Skeletal muscle cell (primary cell): ENCODE data around the gene TXLNA.

Experiments used
- DNase-seq: peaks from one replicate; pipeline ENCODE4 v3.0.0-alpha.2; 2010; ENCODE audit warnings: low read depth
- H3K4me3 ChIP-seq: 2 replicates; pipeline ENCODE4 v1.5.1; 2011; ENCODE audit warnings: low read depth, mild to moderate bottlenecking, control low read depth, low read length, moderate library complexity

Gene TXLNA

DNA sequence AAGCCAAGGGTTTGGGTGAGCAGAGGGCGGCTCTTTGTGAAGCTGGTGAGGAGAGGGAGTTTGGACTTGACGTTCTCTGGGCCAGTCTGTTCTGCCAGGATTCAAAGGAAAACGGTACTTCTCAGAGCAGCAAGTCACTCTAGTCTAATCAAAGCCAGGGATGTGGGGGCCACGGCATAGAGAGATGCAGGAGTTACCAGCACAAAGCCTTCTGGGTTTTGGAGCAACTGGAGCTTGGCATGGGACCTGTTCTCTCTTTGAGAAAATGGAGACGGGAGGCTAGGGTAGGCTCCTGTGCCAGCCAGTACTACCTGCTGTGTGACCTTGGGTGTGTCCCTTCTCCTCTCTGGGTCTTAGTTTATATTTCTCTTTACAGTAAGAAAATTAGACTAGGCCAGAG lies 2.1 kb downstream of the TXLNA start:
- no peak for DNase-seq
- H3K4me3 ChIP-seq = peak overlapping the region; percentile 62

DNA sequence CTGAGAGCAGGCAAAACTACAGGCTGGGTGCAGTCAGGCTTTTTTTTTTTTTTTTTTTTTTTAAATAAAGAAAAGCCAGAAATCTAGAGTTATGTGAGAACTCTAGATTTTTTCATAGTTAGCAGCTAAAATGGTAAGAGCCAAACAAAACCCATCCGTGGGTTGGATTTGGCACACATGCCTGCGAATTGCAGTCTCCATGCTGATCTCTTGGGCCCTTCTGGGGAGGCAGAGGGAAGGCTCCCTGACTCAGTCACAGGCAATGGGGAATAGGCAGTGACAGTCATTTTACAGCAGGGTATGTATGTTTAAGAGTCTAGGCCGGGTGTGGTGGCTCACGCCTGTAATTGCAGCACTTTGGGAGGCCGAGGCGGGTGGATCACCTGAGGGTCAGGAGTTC lies 2.6 kb downstream of the TXLNA start:
- H3K4me3 ChIP-seq = peak overlapping the region; percentile 62
- no peak for DNase-seq

DNA sequence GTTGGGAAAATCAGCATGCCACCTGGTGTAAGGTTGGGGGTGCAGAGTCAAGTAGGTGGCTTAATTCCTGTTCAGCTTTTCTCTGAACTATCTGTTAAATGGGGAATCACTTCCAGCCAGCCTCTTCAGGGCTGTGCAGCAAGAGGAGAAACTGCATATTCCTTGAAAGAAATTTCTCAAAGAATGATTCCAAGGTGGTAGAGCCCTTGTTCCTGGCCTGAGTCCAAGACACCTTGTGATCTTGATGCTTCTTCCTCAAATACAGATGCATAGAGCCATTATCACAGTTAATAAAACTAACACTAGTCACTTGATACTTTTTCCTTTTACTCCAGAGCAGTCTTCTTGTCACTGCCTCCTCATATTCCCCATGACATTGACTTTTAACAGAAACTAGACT lies 5.2 kb downstream of the TXLNA start:
- no peak overlapping the region for H3K4me3 ChIP-seq
- DNase-seq = no peak

DNA sequence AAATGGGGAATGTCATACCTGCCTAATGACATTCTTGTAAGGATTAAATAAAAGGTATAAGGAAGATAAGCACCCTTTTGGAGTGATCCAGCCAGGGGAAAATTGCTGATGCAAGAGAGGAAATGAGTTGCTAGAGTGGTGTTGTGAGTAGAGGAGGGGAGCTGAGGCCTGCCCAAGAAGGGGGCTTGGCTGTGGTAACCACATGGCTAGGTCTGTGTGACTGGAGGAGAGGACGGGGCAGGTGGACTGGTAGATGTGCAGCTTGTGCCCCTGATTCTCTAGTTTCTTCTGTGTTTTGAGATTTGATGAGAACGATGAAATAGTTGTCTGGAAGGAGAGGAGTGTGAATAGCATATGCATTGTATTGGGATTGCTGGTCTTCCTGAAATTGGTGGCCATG lies 6.6 kb downstream of the TXLNA start:
- no peak overlapping the region for H3K4me3 ChIP-seq
- no peak for DNase-seq

DNA sequence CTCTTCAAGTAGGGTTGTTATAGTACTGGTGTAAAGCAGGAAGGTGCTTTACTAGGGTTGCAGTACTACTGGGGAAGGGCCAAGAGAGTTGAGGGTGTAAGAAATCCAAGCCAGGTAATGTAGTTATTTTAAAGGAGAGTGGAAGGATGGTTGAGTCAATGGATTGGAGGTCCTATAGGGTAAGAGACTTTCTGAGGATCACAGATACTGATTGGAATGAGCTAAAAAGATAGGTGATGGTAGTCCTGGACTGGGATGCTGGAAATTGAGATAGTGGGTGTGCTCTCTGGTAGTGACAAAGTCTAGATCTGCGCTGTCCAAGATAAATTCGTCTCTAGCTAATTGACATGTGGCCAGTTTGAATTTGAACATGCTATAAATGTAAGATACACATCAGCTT lies 7.0 kb downstream of the TXLNA start:
- no peak for DNase-seq
- no peak overlapping the region for H3K4me3 ChIP-seq

DNA sequence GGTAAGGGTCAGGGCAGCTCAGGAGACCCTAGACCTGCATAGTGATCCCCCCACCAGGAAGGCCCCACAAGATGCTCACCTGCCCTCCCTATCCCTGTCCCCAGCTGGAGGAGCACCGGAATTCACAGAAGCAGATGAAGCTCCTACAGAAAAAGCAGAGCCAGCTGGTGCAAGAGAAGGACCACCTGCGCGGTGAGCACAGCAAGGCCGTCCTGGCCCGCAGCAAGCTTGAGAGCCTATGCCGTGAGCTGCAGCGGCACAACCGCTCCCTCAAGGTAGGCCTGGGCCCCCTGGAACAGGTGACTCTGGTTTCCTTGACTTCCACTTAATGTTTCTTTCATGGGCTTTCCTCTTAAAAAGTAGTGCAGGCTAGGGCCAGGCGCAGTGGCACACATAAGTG lies 8.4 kb downstream of the TXLNA start:
- DNase-seq = no peak
- no peak overlapping the region for H3K4me3 ChIP-seq

DNA sequence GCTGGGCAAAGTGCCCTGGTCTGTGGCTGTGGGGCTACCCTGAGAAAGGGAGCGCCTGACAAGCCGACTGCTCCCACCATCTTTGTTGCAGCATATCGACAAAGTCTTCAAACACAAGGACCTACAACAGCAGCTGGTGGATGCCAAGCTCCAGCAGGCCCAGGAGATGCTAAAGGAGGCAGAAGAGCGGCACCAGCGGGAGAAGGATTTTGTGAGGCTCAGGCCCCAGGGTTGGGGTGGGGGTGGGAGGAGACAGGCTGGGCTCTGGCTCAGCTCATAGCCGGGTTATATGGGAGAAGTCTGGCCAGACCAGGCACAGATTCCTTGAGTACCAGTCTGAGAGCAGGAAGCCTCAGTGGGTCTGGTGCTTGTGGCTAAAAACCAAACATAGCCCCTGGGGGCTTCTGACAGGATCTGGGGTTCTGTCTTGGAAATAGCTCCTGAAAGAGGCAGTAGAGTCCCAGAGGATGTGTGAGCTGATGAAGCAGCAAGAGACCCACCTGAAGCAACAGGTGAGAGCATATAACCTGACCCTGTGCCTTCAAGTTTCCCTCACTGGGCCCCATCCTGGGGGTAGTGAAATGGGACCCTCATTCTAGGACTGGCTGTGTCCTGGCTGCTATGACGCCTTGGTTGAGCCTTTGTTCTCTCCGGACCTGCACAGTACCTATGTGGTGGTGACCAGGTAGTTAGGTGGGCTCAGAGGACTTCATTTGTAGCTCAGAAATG lies 12.9 kb downstream of the TXLNA start:
- no peak for DNase-seq
- no peak overlapping the region for H3K4me3 ChIP-seq

DNA sequence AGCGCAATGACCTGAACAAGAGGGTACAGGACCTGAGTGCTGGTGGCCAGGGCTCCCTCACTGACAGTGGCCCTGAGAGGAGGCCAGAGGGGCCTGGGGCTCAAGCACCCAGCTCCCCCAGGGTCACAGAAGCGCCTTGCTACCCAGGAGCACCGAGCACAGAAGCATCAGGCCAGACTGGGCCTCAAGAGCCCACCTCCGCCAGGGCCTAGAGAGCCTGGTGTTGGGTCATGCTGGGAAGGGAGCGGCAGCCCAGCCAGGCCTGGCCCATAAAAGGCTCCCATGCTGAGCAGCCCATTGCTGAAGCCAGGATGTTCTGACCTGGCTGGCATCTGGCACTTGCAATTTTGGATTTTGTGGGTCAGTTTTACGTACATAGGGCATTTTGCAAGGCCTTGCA lies 15.5 kb downstream of the TXLNA start:
- DNase-seq = no peak

DNA sequence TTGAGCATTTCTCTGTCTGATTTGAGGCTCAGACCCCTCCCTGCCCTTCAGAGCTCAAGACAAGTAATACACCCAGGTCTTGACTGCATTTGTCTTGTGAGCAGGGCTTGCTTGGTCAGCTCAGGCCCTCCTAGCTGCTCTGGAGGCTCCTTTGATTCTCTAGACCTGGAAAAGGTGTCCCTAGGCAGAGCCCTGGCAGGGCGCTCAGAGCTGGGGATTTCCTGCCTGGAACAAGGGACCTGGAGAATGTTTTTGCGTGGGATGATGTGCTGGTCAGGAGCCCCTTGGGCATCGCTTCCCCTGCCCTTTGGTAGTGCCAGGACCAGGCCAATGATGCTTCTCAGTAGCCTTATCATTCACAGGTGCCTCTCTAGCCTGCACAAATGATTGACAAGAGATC lies 16.1 kb downstream of the TXLNA start:
- no peak overlapping the region for H3K4me3 ChIP-seq
- DNase-seq = no peak

More for the DNA sequence above, 15.5 kb downstream of the TXLNA start:
- no peak overlapping the region for H3K4me3 ChIP-seq

DNA sequence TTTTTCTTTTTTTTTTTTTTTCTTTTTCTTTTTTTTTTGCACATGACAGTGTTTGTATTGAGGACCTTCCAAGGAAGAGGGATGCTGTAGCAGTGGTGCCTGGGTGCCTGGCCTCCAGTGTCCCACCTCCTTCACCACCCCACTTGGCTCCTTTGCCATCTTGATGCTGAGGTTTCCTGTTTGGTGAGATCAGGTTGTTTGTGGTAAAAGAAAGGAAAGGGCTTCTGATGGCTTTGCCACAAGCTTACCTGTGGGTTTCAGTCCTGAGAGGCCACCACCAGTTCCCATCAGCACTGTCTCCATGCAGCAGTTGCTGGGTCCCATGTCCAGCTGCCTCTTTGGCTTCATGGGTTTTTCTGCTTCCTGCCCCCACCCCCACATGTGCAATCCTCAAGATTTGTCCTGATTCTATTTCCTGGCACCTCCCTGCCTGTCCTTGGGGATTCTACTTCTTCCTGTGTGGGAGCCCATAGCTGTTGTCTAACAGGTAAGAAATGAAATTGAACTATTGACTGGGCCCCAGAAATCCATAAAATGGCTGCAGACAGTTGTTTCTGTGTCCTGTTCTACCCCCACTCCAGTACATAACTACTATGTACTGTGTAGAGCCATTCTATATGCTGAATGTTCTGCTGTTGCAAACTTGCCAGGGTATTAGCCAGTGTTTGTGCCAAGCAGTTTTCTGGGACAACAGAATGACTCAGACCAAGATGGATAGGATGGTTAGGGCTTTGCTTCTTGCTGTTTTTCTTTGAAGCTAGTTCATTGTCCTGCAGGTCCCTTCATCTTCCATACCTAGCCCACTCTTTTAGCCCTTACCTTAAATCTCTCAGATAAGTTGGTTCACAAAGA lies 16.7 kb downstream of the TXLNA start:
- H3K4me3 ChIP-seq = no peak overlapping the region
- DNase-seq = no peak

DNA sequence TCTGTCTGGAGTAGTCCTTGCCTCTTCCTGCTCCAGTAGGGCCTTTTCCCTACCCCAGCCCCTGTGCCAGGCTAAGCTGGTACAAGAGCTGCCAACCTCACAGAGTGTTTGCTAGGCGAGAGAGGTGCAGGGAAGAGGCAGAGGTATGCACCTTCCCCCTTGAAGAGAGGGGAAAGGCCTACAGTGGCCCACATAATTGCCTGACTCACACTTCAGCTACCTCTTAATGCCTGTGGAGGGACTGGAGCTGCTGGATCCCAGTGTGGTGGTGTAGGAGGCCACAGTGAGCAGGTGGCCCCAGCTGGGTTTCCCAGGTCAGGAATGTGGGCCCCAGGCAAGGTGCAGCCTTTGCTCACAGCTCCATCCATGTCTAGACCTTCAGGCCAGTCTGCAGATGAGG lies 17.6 kb downstream of the TXLNA start:
- no peak for DNase-seq
- H3K4me3 ChIP-seq = no peak overlapping the region

DNA sequence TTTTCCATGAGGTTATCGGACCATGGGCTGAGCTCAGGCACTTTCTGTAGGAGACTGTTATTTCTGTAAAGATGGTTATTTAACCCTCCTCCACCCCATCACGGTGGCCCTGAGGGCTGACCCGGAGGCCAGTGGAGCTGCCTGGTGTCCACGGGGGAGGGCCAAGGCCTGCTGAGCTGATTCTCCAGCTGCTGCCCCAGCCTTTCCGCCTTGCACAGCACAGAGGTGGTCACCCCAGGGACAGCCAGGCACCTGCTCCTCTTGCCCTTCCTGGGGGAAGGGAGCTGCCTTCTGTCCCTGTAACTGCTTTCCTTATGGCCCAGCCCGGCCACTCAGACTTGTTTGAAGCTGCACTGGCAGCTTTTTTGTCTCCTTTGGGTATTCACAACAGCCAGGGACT lies 18.4 kb downstream of the TXLNA start:
- DNase-seq = no peak
- H3K4me3 ChIP-seq = no peak overlapping the region

DNA sequence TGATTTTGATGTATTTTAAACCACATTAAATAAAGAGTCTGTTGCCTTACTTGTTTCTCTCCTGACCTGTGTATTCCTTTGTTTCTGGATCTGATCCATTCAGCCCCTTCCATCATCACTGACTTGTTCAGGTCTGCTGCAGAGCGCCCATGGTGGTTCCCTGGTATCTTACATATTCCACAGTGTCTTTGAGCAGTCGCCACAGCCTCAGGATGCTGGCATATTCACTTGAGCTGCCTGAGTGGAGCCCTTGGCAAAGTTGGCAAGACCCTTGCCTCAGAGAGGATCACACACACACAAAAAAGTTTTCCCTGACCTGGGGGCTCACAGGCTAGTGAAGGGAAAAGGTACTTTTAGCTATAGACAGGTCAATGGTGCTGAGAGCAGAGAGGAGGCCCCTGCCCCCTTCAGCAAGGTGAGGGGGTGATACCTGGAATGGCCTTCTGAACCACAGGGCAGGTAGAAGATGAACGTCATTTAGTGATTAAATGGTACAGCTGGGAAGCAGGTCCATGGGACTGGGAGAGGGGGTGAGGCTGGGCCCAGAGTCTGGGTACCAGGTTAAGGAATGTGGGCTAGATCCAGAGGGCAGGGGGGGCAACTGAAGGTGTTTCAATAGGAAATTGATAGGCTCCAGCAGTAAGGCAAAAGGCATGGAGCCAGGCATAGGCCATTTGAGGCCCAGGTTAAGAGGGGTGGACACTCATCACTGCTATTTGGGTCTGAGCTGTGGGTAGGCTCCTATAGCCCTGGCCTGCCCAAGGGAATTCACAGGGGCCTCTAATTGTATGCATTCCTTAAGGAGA lies 19.0 kb downstream of the TXLNA start:
- DNase-seq = no peak

DNA sequence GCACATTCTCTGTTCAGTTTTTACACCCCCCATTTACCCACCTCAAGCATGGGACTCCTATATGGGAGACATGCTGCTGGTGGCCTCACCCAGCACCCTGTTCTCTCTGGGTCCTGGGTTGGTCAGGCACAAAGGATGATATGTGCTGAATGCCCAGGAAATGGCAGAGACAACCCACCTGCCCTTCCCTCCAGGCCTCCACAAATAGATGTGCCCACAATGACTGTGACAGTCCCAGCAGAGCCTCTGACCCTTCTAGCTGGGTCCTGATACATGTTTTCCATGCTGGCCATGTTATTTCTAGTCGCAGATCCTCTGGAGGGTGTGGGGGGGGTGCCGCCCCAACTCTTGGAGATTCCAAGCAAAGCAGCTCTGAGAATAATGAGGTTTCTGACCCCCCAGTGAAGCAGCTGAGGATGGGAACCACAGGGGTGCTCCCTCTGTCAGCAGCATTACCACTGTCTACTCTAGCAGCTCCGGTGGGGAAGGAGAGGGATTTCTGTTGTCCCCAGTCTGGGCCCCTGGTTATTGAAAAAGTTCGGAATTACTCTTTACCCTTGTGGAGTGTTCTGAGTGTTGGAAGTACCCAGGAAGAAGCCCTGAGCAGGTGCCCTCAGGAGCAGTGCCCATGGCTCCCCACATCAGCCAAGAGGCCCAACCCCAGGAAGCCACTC lies 19.7 kb downstream of the TXLNA start:
- DNase-seq = no peak
- peak overlapping the region; percentile 68 for H3K4me3 ChIP-seq

More for the DNA sequence above, 19.0 kb downstream of the TXLNA start:
- no peak overlapping the region for H3K4me3 ChIP-seq

DNA sequence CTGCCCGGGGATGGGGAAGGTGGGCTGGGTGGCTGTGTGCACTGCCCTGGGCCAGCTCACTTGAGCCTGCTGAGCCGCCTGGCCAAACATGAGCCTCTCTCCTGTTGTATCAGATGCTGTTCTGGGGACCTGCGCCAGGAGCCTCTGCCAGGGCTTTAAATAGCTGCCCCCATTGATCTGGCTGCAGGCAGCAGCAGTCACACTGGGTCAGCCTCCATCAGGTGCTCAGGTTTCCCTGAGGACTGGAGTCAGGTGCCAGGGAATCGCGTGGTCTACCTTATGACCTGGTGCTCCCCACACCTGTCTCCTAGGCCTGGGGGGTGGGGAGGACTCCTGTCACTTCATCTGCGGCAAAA lies 20.2 kb downstream of the TXLNA start:
- H3K4me3 ChIP-seq = peak overlapping the region; percentile 68
- no peak for DNase-seq

DNA sequence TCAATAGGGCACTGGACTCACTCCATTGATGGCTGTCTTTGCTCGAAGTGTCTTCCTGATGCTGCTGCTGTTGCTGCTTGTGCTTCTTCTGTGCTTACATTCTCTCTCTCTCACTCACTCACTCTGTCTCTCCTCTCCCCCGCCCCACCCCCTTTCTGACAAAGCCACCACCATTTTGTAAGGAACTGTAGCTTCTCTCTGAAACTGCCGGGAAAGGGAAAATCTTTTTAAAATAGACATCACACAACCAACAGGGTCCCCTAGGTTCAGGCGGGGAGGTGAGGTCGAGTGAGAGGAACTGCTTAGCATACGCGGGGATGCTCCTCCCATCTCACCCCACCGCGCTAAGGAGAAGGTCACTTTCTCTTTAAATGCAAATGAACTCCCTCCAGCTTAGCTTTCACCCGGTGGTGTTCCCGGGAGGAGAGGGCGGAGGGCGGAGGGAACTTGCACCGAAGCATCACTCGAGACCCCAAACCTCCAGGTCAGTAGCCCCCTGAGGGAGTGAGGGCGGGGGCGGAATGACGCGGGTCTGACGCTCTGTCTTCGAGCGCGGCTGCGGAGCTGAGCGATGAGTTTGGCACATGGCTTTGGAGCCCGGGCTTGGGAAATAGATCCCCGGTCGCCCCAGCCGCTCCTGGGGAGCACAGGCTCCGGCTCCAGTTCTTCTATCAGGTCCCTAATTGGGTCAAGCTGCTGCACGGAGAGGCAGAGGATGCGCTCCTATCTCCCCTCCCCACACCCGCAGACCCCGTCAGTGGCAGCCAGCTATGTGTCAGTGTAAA lies 20.9 kb downstream of the TXLNA start, which contains the start of gene CCDC28B:
Gene CCDC28B (plus strand): TSS at position 370 of the 785 bp plus-strand sequence. CDS start 1,341 bp downstream, outside the sequence.
- H3K4me3 ChIP-seq = peak within 1 kb of the TSS; percentile 68
- DNase-seq = peak; percentile 70

DNA sequence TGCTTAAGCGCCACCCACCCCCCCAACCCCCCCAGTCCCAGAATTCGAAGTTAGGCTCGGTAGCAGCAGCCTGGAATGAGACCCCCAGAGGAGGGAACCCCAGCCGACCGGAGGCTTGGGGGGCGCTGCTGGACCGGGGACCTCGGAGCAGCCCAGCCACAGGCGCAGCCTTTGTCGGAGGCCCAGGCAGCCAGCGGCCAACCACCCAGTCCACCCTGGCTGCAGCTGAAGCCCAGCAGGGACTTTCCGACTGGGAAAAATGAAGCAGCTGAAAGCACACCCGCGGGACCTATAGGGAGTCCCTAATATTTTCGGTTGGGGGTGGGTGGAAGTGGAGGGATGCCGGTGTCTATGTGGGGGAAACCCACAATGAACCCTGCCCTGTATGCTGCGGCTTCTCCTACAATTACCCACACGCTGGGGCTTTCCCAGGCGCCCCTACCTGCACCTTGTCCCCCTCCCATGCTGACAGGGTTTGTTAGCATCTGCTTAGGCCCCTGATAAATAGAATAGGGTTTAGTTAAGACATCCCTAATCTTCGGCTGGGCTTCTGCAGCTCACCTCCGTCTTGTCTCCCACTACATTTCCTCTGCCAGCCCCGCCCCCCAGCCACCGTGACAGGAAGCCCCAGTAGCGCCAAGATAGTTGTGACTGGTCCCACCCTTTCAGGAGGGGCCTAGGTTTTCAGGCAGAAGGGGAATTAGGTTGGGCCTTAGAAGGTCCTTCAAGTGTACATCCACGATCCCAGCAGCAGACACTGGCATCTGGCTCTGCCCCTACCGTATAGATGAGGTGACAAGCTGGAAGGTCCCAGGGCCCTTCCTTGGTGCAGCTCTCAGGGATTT lies 21.8 kb downstream of the TXLNA start:
- no peak for DNase-seq
- H3K4me3 ChIP-seq = peak overlapping the region; percentile 68

DNA sequence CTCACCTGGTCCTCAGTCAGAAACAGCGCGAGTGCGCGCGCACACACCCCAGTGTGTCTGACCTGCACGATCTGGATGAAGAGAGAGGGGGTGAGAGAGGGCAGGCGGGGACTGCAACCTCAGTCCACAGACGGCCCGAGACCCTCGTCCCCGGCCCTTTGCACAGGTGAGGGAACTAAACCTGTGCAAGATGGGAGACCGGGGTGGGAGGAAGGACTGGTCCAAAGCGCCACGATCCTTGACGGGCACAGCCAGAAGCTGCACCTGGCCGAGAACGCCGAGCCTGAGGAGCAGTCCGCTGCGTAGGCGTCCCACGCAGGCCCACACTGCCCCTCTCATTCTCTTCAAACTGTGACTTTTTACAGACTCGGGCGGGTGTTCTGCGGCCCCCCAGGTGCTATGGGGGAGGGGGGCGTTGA lies 25.5 kb downstream of the TXLNA start:
- DNase-seq = no peak

More for the DNA sequence above, 25.5 kb downstream of the TXLNA start:
- peak overlapping the region; percentile 81 for H3K4me3 ChIP-seq
